OCI-LY7 (cell line): ENCODE results near the gene PRPS1L1. TPM values are rescaled to one million over a fixed set of nuclear protein-coding genes. Genes with fewer than 3 reads are reported as not detected.

ENCODE experiments used
- BruUV-seq: library from RNA; stranded (reverse); fragments of 400-500 nt; replicated peaks from 2 replicates; lab custom pipeline; 2021; lab: Mats Ljungman, UMichigan
- CTCF ChIA-PET: fragments of 300-600 bp; sonication (Branson Sonifier 250); formaldehyde crosslinking; loops from one replicate; lab custom pipeline; 2022; ENCODE audit warnings: antibody characterized with exemption; ENCODE audit not compliant: unreplicated experiment; lab: Charles Lee
- POLR2A ChIA-PET: fragments of 300-600 bp; sonication (Branson Sonifier 250); formaldehyde crosslinking; loops from one replicate; lab custom pipeline; 2022; ENCODE audit warnings: antibody characterized with exemption; lab: Charles Lee
- DNase-seq: peaks from one replicate; pipeline ENCODE4 v3.0.0-alpha.2; 2015; ENCODE audit warnings: low spot score
- H2AFZ ChIP-seq: fragments of 200-600 bp; sonication (generic), shearing (Covaris generic); 2 replicates; pipeline ENCODE4 v1.6.1; 2014; ENCODE audit warnings: mild to moderate bottlenecking, antibody characterized with exemption, low read length, moderate library complexity
- H3K27ac ChIP-seq: fragments of 200-600 bp; sonication (generic); 2 replicates; pipeline ENCODE4 v1.5.1; 2014; ENCODE audit warnings: mixed run types, low read depth, mild to moderate bottlenecking, moderate library complexity, low read length, inconsistent platforms; ENCODE audit not compliant: poor library complexity, severe bottlenecking
- H3K36me3 ChIP-seq: fragments of 200-600 bp; sonication (generic); 2 replicates; pipeline ENCODE4 v1.6.1; 2014; ENCODE audit warnings: mild to moderate bottlenecking, antibody characterized with exemption, low read length, moderate library complexity, mixed read lengths; ENCODE audit not compliant: insufficient read depth
- H3K4me1 ChIP-seq: fragments of 200-600 bp; sonication (generic); 2 replicates; pipeline ENCODE4 v1.5.1; 2014; ENCODE audit warnings: mild to moderate bottlenecking, low read length; ENCODE audit not compliant: insufficient read depth, poor library complexity, severe bottlenecking
- H3K4me2 ChIP-seq: fragments of 200-600 bp; sonication (generic); 2 replicates; pipeline ENCODE4 v1.6.1; 2014; ENCODE audit warnings: mild to moderate bottlenecking, low read length
- H3K4me3 ChIP-seq: fragments of 200-600 bp; sonication (generic); 2 replicates; pipeline ENCODE4 v1.5.1; 2014; ENCODE audit warnings: mild to moderate bottlenecking, low read depth, low read length; ENCODE audit not compliant: poor library complexity, severe bottlenecking
- H3K79me2 ChIP-seq: fragments of 200-600 bp; sonication (generic); 2 replicates; pipeline ENCODE4 v1.6.1; 2016; ENCODE audit warnings: low read depth, mild to moderate bottlenecking, low read length, moderate library complexity, mixed read lengths; ENCODE audit not compliant: insufficient read depth
- H3K9me2 ChIP-seq: fragments of 200-600 bp; sonication (generic); 2 replicates; pipeline ENCODE4 v1.6.1; 2016; ENCODE audit warnings: mild to moderate bottlenecking, low read length, mixed read lengths; ENCODE audit not compliant: insufficient read depth
- H3K9me3 ChIP-seq: fragments of 200-600 bp; sonication (generic); 2 replicates; pipeline ENCODE4 v1.6.1; 2014; ENCODE audit warnings: mild to moderate bottlenecking, mixed run types, low read length, mixed read lengths
- H4K20me1 ChIP-seq: fragments of 200-600 bp; sonication (generic); 2 replicates; pipeline ENCODE4 v1.6.1; 2014; ENCODE audit warnings: mild to moderate bottlenecking, antibody characterized with exemption, low read length, moderate library complexity, mixed read lengths; ENCODE audit not compliant: insufficient read depth
- CTCF ChIP-seq: fragments of 200-600 bp; sonication (generic); conservative IDR thresholded peaks from 2 replicates; pipeline ENCODE4 v1.5.1; 2014; ENCODE audit warnings: mild to moderate bottlenecking, antibody characterized with exemption, low read length, moderate library complexity, mixed read lengths
- EZH2phosphoT487 ChIP-seq: fragments of 200-600 bp; sonication (generic); IDR thresholded peaks from 2 replicates; pipeline ENCODE4 v1.6.1; 2018; ENCODE audit warnings: low read depth, borderline replicate concordance, mild to moderate bottlenecking, mixed run types, antibody characterized with exemption, low read length, moderate library complexity, mixed read lengths
- intact Hi-C: fragments of 100-400 bp; cut with micrococcal nuclease; formaldehyde crosslinking; loops from one replicate; pipeline ENCODE4 v1.10.0; 2022; ENCODE audit not compliant: unreplicated experiment
- total RNA-seq, 2 experiments: library from RNA; depleted of rRNA in 1 of 2; stranded (reverse); fragments of >200 nt in 1 of 2; shearing (Covaris generic) in 1 of 2; gene quantifications; 2 replicates each; pipeline ENCODE4 v1.2.3, GENCODE V29; 2014 to 2022

The PRPS1L1 gene
- total RNA-seq, 2 experiments from 2014 or later = not detected

GRCh38 chr7:17983221-17984062 lies 44.2 kb downstream of the PRPS1L1 start:
- CTCF ChIA-PET = no interaction called here

GRCh38 chr7:17976952-17977351 lies 50.7 kb downstream of the PRPS1L1 start:
- Histone ChIP-seq H3K9me2 (no peaks in the 10 kb centered on the region), H3K36me3 (no peaks in the 10 kb centered on the region), H4K20me1 (no peaks in the 10 kb centered on the region), H3K79me2 (no peaks in the 10 kb centered on the region), H3K4me3 (no peak overlapping the region), H2AFZ (no peak overlapping the region), H3K4me2 (no peak overlapping the region), H3K27ac (no peak overlapping the region), H3K4me1 (no peaks in the 10 kb centered on the region), H3K9me3 (no peaks in the 10 kb centered on the region)
- POLR2A ChIA-PET = interaction anchor here (1.0 to 1.3 kb wide), 2 partner anchors 39 to 100 kb away, joined by 3 read pairs; no protein-coding TSS in a partner anchor
- intact Hi-C loops = no loop called here
- no peak for DNase-seq
- TF ChIP-seq EZH2phosphoT487 (no peak), CTCF (no peak)
- CTCF ChIA-PET = no interaction called here
- no TSS peak for BruUV-seq

More at GRCh38 chr7:17983221-17984062, 44.2 kb downstream of the PRPS1L1 start:
- H3K9me2 ChIP-seq = no peaks in the 10 kb centered on the region
- POLR2A ChIA-PET = interaction anchor here (0.7 to 2.2 kb wide), 2 partner anchors 31 to 221 kb away, joined by 3 to 8 read pairs; no protein-coding TSS in a partner anchor
- no peaks in the 10 kb centered on the region for H3K9me3 ChIP-seq
- H2AFZ ChIP-seq = no peak overlapping the region
- H3K79me2 ChIP-seq = no peaks in the 10 kb centered on the region
- no peak for DNase-seq
- no TSS peak for BruUV-seq
- H3K4me2 ChIP-seq = no peak overlapping the region
- H3K4me3 ChIP-seq = no peak overlapping the region
- no peak overlapping the region for H3K27ac ChIP-seq
- H4K20me1 ChIP-seq = no peaks in the 10 kb centered on the region
- TF ChIP-seq EZH2phosphoT487 (no peak), CTCF (no peak)
- H3K4me1 ChIP-seq = no peaks in the 10 kb centered on the region
- no peaks in the 10 kb centered on the region for H3K36me3 ChIP-seq
- intact Hi-C loops = no loop called here

Other genes starting within 250 kb of the PRPS1L1 start
- 20.0 and 25.1 TPM in 2 replicates for gene SNX13, start 87.4 kb downstream of the PRPS1L1 start, total RNA-seq (2014; rRNA removed; shearing (Covaris generic))
- gene SNX13, start 87.4 kb downstream of the PRPS1L1 start, total RNA-seq (2022) = 32.6 and 38.4 TPM in 2 replicates